ENCODE results near the gene PPIF. TPM values are rescaled to one million over a fixed set of nuclear protein-coding genes. Genes with fewer than 3 reads are reported as not detected.

Gene PPIF
- total RNA-seq: 172 and 173 TPM in 2 replicates

DNA sequence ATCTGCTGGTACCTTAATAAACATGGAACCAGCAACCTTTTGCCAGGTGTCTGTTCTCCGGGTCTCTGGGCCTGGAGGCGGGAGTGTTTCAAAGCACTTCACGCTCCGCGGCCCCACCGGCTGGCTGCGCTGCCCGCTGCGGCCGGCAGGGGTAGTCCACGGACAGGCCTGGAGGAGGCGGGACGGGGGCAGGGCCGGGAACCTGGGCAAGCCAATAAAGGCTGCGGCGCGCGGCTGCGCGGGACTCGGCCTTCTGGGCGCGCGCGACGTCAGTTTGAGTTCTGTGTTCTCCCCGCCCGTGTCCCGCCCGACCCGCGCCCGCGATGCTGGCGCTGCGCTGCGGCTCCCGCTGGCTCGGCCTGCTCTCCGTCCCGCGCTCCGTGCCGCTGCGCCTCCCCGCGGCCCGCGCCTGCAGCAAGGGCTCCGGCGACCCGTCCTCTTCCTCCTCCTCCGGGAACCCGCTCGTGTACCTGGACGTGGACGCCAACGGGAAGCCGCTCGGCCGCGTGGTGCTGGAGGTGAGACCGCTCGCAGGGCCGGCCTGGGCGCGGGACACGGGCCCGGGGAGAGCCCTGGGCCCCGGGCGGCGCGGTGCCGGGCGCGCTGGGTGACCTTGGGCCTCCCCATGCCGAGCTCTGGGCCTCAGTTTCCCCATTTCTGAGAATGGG is at the start of gene PPIF:
Gene PPIF, plus strand, starts transcription at position 244 of the 668 bp plus-strand sequence. Its CDS starts 80 bp downstream, at position 324.
- intact Hi-C loops (cut with micrococcal nuclease): loop anchor here (1.0 to 10.0 kb wide), 13 partner anchors 16 to 1315 kb away; partner anchors contain the start of genes ANXA11, RPS24, TSPAN14 and ZCCHC24

DNA sequence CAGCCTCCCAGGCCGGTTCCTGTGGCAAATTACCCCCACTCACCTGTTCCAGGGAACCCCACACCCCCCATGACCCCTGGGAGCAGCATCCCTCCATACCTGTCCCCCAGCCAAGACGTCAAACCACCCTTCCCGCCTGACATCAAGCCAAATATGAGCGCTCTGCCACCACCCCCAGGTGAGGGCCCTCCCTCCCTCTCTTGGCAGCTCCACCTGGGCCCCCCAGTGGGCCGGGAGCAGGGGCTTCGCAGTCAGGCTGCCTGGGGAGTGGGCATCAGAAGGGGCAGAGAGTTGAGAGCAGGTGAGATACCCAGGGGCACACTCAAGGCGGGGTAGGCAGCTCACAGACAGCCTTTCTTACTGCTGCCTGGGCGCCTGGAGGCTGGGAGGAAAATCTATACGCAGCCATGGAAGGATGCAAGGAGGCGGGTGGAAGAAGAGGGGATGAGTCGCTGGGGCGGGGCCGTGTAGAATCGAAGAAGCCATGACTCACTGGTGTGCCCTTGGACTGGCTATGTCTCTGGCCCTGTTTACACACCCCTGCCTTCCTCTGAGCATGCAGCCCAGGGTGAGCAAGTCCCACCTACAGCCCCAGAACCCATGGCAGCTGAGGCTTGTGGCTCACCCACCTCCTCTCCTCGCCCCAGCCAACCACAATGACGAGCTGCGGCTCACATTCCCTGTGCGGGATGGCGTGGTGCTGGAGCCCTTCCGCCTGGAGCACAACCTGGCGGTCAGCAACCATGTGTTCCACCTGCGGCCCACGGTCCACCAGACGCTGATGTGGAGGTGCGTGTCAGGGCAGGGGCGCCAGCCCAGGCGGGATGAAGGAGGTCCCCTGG is 48.6 kb upstream of the PPIF start:
- intact Hi-C loops (cut with micrococcal nuclease): no loop called here

GRCh38 chr10:79299397-79300241 is 47.6 kb upstream of the PPIF start:
- intact Hi-C loops (cut with micrococcal nuclease): no loop called here

DNA sequence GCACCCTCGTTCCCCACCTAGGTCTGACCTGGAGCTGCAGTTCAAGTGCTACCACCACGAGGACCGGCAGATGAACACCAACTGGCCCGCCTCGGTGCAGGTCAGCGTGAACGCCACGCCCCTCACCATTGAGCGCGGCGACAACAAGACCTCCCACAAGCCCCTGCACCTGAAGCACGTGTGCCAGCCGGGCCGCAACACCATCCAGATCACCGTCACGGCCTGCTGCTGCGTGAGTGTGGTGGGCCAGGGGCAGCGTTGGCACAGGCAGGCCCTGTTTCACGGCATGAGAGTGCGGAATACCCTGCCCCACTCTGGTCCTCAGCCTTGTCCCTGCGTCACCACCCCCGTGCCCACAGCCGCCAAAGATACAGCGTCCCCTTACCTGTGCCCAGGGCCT is 46.6 kb upstream of the PPIF start:
- intact Hi-C loops (cut with micrococcal nuclease): no loop called here

- intact Hi-C loops (cut with micrococcal nuclease): no loop called here
Measured at GRCh38 chr10:79301754-79302530, 45.3 kb upstream of the PPIF start.

DNA sequence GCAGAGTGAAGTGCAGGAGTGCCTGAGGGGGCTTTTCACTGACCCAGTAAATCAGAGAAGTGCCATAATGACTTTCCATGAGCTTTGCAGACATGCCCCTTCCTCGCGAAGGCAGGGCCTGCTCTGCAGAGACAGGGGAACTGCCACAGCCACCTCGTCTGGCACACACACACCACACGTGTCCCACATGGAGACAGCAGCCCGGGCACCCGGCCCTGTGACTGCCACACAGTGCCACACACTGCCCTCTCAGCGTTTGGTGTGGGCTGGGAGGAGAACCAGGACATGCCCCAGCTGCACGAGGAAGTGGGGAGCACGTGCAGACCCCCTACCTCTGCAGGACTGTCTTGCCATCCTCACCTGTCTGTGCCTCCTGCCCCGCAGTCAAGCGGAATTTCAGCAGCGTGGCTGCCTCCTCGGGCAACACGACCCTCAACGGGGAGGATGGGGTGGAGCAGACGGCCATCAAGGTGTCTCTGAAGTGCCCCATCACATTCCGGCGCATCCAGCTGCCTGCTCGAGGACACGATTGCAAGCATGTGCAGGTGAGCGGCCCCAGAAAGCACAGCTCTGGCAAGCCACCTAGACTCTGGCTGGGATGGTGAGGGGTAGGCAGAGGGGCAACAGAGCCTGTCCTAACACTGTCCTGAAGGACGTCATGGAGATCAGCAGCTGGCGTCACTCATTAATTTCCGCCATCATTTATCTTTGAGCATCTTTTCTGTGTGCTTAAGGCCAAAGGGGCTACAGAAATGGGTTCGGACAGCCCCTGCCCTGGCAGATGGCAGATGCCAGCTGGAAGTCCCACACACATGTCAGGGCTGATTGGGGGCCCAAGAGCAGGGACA is 43.4 kb upstream of the PPIF start:
- intact Hi-C loops (cut with micrococcal nuclease): no loop called here

DNA sequence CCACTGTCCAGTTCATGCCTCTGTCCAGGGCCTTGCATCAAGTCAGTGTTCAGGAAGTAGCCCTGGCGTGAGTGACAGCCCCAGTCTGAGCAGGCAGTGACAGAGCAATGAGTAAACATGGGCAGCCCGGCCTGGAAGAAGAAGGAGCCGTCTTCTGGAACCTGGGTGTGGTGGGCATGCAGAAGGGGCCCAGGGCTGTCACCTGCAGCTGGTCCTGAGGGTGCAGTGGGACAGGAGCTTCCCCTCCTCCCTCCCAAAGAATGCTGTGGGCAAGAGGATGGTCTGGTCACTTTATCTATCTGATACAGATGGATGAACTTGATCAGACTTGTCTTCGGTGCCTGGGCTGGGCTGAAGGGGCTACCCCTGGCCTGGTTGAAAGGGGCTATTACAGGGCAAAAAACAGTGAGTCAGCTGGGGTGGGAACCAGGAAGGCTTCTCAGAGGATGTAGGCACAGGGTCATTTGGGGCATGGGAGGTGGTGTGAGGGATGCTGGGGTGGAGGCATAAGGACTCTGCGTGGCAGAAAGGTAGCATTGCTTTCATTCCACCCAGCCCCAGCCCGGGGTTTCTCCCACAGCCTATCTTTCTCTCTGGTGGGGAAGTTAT is 42.7 kb upstream of the PPIF start:
- intact Hi-C loops (cut with micrococcal nuclease): no loop called here

DNA sequence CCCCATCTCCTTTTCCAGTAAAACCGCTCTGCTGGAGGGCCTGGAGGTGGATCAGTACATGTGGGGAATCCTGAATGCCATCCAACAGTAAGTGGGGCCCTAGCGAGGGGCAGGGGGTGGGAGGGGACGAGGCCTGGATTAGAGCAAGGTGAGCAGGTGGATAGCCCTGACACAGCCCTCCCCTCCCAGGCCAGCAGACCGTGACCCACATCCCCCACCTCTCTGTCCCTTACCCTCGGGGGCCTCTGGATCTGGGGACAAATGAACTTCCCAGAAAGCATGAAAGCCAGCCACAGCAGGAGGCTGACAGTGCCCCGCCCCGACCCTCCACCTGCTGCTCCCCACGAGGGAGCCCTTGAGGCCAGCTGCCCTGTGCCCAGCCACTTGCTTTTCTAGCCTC is 41.8 kb upstream of the PPIF start:
- intact Hi-C loops (cut with micrococcal nuclease): no loop called here

DNA sequence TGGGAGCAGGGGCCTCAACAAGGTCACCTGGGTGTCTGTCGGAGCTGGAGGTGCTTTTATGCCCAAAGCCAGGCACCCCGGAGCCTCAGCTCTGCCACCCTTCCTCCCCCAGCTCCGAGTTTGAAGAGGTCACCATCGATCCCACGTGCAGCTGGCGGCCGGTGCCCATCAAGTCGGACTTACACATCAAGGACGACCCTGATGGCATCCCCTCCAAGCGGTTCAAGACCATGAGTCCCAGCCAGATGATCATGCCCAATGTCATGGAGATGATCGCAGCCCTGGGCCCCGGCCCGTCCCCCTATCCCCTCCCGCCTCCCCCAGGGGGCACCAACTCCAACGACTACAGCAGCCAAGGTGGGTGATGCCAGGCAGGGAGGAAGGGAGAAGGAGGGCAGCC is 41.3 kb upstream of the PPIF start:
- intact Hi-C loops (cut with micrococcal nuclease): no loop called here

DNA sequence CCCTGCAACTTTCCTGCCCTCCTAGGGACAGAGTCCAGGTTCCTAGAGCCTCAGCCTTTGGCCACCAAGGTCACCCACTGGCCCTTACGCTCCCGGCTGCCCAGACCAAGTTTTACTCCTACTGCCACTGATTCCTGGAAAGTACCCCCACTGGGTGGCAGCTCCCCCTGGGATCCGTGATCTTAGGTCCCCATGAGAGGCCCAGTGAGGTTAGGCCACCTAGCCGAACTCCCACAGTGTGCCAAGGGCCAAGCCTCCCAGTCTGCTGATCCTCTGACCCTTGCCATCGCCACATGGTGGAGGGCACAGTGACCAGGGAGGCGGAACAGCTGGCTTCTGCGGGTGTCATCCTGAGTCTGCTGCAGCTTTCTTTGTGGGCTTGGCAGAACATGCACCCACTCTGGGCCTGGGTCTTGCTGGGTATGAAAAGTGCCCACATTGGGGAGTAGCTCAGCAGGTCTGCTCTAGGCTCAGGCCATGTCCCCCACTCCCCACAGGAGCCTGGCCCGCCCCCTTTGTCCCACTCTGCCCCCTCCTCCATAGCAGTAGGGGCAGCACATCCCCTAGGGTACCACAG is 40.5 kb upstream of the PPIF start:
- intact Hi-C loops (cut with micrococcal nuclease): no loop called here

DNA sequence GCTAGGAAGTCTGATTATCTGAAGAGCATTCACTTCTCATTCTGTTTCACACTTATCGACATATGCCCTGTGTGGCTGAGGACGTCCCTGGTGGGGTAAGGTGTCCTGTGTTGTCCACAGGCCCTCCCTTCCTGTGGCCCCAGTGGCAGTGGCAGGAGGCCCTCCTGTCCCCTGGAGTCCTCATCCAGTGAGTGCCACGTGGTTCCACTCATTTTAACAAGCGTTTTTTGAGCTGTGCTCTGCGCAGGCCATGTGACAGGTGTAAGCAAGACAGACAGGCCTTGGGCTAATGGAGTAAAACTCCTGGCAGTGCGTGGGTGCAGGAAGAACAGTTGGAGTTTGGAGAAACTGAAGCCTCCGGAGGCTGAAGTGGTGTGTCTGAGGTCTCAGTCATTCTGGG is 39.3 kb upstream of the PPIF start:
- intact Hi-C loops (cut with micrococcal nuclease): no loop called here

DNA sequence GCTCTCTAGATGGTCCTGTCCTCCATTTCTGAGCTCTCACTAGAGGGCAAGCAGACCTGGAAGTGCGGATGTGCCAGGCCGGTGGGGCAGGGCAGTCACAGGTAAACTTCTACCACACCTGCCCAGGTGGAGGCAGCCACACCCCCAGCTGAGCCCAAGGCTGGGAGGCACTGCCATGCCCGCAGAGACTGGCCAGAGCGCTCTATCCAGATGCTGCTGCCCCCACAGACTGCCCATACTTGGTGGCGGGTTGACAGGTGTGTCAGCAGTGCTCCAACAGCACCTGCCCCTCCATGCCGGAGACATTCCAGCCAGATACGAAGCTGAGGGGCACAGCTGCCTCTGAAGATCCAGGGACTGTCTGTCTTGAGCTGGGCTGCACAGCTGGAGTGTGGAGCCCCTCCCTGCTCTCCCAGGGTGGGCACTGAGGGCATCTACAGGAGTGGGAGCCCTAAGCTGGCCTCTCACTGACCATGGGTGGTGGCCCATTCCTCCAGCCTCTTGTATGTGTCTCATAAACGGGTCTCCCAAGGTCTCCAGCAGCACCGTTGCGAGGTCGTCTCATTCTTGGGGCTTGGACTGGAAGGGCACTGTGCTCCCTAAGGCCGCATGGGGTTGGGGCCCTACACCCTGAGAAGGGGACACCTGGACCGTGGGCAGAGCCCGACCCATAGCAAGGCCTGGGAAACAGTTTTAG is 38.2 kb upstream of the PPIF start:
- intact Hi-C loops (cut with micrococcal nuclease): no loop called here

- intact Hi-C loops (cut with micrococcal nuclease): no loop called here
Measured at GRCh38 chr10:79310200-79310865, 36.9 kb upstream of the PPIF start.

DNA sequence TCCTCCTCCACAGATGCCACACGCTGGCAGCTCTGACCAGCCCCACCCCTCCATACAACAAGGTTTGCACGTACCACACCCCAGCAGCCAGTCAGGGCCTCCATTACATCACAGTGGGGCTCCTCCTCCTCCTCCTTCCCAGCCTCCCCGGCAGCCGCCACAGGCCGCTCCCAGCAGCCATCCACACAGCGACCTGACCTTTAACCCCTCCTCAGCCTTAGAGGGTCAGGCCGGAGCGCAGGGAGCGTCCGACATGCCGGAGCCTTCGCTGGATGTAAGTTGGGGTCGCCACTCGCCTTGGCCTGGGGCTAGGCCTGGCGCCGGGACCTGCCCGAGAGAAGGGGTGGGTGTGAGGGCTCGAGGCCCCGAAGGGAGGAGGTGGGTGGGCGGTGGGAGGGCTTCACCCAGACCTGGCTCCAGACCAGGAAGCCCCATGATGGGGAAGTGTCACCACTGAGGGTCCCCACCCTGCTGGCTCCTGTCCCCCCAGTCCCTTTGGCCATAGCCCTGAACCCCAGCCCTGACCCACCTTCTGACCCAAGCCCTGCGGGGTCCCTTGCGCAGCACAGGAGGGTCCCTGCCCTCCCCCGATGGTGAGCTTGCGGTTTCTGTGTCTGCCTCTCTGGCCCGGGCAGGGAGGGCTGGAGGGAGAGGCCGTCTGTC is 36.2 kb upstream of the PPIF start:
- intact Hi-C loops (cut with micrococcal nuclease): no loop called here

DNA sequence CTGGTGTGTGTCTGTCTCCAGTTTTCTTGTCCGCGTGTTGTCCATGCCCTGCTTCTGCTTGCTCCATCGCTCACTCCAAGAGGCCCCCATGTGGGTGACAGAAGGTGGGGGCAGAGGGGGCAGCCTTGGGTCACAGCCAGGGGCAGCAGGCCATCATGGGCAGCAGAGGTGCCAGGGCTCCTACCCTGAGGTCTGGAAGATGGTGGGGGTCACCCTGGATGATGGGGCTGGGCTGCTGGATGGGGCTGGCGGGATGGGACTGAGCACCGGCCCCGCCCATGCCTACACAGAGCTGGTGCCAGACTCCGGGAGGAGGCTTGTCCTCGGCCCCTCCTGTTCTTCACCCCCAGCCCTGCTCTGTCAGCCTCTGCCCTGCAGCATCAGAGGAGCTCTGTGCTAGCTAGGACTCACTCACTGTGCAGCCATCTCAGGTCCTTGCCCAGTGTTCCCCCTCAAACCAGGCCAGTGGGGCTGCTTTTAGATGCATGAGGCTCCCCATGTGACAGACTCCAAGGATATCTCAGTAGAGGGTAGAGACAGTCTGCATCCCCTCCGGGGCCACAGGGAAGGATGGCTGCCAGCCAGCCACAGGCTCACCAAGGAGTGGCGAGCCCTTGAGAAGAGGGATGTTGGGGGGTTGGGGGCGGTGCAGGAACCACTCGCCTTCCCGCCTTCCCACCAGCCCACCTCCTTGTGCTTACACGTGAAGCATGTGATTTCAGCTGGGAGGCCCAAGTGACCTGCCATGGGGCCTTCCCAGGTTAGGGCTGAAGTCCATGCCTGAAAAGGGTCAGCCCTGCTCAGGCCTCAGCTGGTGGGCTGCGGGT is 35.5 kb upstream of the PPIF start:
- intact Hi-C loops (cut with micrococcal nuclease): no loop called here

- intact Hi-C loops (cut with micrococcal nuclease): no loop called here
Measured at GRCh38 chr10:79312601-79313187, 34.6 kb upstream of the PPIF start.
